Activated CD8-positive, alpha-beta memory T cell treated with anti-CD3 and anti-CD28 coated beads for 36 hours (primary cell): ENCODE measurements around the gene DIAPH2. TPM values are rescaled to one million over a fixed set of nuclear protein-coding genes. Genes with fewer than 3 reads are reported as not detected.

Experiments used
- CTCF ChIA-PET: fragments of 350-600 bp; sonication (Branson Sonifier 250); formaldehyde crosslinking; loops from one replicate; lab custom pipeline; 2021; ENCODE audit warnings: antibody characterized with exemption; lab: Charles Lee
- POLR2A ChIA-PET: fragments of 350-600 bp; sonication (Branson Sonifier 250); formaldehyde crosslinking; loops from one replicate; lab custom pipeline; 2021; ENCODE audit warnings: antibody characterized with exemption; lab: Charles Lee
- total RNA-seq, 2 experiments: library from RNA; stranded (reverse); gene quantifications; one replicate each; pipeline ENCODE4 v1.2.3, GENCODE V29; 2021

The DIAPH2 gene
- total RNA-seq, 2 experiments from 2014 or later, result 6.1 to 6.6 TPM

DNA sequence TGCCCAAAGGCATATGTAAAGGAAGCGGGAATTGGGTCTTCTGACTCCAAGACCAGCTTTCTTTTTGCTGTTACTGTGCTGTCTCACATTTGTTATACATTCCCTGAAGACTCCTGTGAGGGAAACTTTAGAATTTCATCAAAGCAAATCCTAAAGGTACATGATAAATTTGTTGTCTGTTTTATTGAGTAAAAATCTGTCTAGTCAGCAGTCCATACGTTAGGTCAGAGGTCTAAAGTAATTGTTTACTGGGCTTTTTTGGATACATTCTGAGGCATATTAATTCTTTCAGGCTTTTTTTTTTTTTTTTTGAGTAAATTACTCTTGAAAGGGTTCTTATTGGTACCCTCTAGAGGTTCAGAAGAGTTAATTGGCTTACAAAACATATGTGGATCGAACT lies 546.3 kb downstream of the DIAPH2 start:
- ChIA-PET CTCF (no interaction called here), POLR2A (no interaction called here)

DNA sequence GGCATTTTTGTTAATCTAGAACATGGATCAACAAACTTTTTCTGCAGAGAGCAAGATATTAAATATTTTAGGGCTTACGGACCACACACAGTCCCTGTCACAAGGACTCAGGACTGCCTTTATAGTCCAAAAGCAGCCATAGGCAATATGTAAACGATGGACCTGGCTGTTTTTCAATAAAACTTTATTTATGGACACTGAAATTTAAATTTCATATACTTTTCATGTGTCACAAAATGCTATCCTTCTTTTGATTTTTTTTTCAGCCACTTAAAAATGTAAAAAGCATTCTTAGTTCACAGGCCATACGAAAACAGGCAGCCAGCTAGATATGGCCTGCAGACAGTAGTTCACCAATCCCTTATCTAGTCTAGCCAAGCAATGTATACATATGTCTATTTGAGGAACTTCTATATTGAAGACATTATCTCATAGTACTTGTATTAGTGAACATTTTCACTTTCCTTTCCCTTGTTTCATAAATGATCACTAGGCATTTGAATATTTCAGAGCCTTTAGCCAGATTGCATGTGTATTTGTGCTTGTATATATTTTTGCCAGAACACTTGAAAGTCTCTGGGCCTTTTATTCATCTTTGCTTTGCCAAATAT lies 549.9 kb downstream of the DIAPH2 start:
- ChIA-PET POLR2A (no interaction called here), CTCF (no interaction called here)

DNA sequence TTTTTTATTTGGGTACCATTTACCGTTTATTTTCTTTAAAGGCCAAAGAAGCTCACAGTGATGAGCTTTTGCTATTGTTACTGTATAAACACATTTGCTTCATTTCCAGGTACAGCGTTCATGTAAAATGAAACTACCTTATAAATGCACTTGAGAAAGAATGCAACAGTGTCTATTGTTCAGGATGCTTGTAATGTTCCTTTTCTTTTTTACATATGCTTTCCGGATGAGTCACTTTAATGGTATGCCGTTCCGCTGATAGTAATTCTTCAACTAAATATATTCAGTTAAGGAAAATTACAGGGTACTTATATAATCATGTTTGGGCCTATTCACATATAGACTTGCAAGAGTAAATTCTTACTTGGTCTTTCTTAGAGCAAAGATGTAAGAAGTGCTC lies 554.0 kb downstream of the DIAPH2 start:
- CTCF ChIA-PET, result no interaction called here
- POLR2A ChIA-PET, result no interaction called here

- POLR2A ChIA-PET, result no interaction called here
- CTCF ChIA-PET, result no interaction called here
These were observed 567.5 kb downstream of the DIAPH2 start for GRCh38 chrX:97252111-97252510.

DNA sequence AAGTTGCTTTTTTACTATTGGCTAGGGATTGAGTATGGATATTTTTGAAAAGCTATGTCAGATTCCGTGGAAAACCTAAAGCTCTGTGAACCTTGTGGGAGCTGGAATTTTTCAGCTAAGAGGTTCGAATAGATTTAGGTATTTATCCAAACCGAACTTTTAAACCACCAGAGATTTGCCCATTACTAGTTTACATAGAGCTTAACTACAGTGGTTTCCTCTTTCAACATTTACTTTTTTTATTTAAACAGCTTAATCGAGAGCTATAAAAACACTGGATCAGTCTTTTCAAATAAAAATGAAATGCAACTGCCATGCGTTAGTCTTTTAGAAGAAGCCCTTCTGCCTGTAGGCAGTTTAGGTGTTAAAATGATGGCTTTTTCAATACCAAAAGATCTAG lies 576.0 kb downstream of the DIAPH2 start:
- POLR2A ChIA-PET, result no interaction called here
- CTCF ChIA-PET, result no interaction called here

GRCh38 chrX:97266406-97267121 lies 581.9 kb downstream of the DIAPH2 start:
- POLR2A ChIA-PET, result no interaction called here
- CTCF ChIA-PET, result no interaction called here

DNA sequence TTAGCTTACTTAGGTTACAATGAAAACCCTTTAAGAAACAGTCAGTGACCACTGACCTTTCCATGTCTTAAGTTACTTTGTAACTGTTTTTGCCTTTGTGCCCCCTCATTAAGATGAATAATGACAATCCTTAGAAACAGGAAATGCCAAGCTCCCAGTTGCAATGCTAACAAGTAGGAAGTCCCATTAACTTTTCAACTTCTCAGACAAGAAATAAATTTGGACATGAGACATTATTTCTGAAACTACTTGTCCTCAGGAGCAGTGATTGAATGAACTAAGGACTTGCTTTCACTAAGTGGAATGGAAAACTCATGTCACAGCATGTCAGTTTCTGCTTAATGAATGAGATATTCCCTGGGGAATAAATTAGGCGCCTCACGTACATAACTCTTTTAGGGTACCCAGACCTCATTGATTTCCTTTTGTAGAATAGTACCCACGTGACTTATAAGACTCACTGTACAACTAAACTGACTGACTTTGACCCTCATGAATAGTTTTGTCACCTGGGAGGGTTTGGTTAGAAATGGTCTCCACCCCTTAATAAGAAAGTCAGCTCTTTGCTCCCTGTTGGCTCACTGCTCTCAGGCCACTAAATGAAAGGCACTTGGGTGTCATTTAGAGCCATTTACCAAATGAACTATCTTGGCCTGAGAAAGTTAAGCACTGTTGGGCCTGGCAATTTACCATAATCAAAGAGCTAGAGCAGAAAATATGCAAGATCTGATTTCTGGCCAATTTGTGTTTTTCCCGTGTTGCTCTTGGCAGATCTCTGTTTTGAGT lies 582.9 kb downstream of the DIAPH2 start:
- POLR2A ChIA-PET, result no interaction called here
- CTCF ChIA-PET, result no interaction called here

DNA sequence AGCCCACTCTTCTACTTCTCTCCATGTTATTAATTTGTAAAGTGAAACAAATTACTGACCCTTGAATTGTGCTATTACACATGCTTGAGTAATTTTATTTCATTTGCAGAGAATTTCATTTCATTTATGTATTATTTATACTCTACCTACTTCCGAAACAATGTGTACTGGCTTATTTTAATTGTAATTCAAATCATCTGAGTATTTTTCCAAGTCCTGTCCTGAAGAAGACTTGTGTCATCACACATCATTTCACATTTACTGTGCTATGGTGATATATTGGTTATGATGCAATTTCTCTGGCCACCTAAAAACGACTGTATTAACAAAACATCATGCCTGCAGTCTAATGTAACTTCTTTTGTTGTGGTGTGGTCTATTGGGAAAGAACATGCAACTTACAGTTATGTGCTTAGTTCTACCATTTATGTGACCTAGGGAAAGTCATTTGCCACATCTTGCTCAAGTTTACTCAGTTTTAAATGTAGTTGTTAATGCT lies 583.6 kb downstream of the DIAPH2 start:
- ChIA-PET CTCF (no interaction called here), POLR2A (no interaction called here)

GRCh38 chrX:97284531-97284930 lies 599.9 kb downstream of the DIAPH2 start:
- ChIA-PET POLR2A (no interaction called here), CTCF (no interaction called here)

DNA sequence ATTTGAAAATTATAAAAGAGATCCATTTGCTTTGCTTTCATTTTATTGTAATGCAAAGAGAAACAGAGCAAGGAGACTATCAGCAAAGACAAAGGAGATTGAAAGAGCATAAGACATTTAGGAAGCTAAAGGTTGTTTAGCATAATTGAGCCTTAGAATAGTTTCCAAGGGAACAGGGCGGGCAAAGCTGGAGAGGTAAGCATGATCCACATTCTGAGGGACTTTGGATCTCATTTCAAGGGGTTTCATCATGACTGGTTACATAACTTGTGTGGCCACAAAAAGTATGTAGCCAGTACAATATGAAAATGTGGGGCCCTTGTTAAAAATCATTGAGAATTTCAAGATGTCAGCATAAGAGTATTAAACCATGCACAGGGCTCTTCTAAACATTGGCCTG lies 605.6 kb downstream of the DIAPH2 start:
- ChIA-PET POLR2A (no interaction called here), CTCF (no interaction called here)

- POLR2A ChIA-PET, result no interaction called here
- CTCF ChIA-PET, result no interaction called here
These were observed 609.4 kb downstream of the DIAPH2 start for GRCh38 chrX:97294041-97294440.

DNA sequence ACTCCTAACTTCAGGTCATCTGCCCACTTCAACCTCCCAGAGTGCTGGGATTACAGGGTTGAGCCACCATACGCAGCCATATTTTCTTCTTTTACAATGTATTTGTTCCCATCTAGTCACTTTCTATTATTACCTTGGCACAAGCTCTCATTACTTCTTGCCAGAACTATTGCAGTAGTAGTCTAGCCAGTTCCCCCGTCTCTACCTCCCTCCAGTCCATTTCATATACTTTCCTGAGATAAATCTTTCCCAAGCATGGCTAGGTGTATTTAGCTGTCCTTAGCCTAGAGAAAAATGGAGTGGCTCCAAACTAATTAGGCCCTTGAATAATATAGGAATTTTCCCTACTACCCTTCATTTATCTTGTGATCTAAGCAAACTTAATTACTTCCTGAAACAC lies 611.3 kb downstream of the DIAPH2 start:
- CTCF ChIA-PET, result no interaction called here
- POLR2A ChIA-PET, result no interaction called here

DNA sequence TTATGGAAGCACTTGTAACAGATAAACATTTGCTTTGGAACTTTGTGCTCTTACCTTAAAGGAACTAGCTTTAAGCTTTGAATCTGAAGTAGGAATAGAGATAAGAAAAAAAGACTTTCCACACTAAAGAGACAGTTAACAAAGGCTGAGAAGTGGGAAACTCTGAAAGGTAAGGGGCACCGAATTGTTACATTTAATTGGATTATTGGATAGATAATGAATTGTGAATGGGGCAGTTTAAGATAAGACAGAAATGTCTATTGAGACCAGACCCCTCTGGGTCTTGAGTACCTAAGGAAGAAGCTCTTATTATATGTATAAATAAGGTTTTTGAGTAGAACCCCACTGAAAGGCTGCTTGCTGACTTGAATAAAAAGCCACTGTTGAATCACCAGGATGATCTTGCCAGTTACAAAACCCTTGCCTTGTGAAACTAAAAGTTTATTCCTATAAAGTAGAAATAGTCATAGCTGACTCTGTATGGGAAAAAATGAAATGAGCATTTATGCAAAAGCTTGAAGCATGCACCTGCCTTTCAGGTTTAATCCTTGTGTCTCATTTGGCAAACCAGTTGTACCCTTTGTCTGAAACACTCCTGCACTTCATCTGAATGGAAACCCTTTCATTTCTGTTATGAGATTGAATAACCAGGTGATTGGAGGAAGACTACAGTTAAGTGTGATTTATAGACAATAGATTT lies 622.3 kb downstream of the DIAPH2 start:
- POLR2A ChIA-PET, result interaction anchor here (0.7 kb wide), 1 partner anchor 294 kb away, joined by 7 read pairs; no protein-coding TSS in a partner anchor
- CTCF ChIA-PET, result no interaction called here

DNA sequence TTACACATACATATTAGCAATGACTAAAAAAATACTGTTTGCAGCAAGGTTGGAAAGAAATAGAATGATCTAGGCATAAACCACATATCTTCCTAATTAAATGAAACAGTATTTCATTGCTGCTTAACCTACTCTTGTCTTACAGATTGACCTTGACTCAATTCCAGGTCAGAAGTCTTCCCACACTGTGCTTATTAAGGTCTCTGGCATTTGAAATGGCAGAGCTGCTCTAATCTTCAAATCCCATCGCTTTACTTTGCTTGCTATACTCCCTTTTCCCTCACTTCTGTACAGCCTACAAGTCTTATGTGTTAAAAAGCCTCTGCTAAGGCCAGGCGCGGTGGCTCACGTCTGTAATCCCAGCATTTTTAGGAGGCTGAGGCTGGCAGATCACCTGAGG lies 623.5 kb downstream of the DIAPH2 start:
- ChIA-PET CTCF (no interaction called here), POLR2A (no interaction called here)

- ChIA-PET CTCF (no interaction called here), POLR2A (no interaction called here)
These were observed 625.0 kb downstream of the DIAPH2 start for GRCh38 chrX:97309487-97310116.

- ChIA-PET POLR2A (no interaction called here), CTCF (no interaction called here)
These were observed 625.7 kb downstream of the DIAPH2 start for GRCh38 chrX:97310373-97310772.

GRCh38 chrX:97311066-97311778 lies 626.6 kb downstream of the DIAPH2 start:
- ChIA-PET CTCF (no interaction called here), POLR2A (no interaction called here)

GRCh38 chrX:97314345-97314744 lies 629.7 kb downstream of the DIAPH2 start:
- CTCF ChIA-PET, result no interaction called here

DNA sequence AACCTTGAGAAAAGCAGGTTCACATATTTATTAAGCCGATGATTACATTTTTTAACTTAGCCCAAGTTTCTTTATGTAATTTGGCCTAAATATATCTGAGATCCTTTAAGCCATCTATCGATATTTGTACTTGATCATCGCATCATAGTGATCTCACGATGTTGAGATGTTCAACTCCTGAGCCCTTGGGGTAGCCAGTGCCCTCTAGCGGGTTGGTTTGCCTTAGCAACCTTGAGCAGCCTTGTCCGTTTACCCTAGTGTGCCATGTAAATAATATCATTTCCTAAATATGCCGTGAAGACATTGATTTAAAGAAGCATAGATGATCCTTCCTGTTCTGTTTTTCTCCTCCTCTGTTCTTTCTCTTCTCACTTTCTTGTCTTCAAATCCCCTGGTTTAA lies 631.3 kb downstream of the DIAPH2 start:
- CTCF ChIA-PET, result no interaction called here
- POLR2A ChIA-PET, result no interaction called here

More at GRCh38 chrX:97314345-97314744, 629.7 kb downstream of the DIAPH2 start:
- POLR2A ChIA-PET, result no interaction called here
